H9 (cell line): ENCODE measurements around the gene LYRM2. TPM values are rescaled to one million over a fixed set of nuclear protein-coding genes. Genes with fewer than 3 reads are reported as not detected.
A peak's percentile ranks its signal among the peaks of the same experiment; 100 is the strongest.

Experiments used
- DNase-seq: peaks from one replicate; pipeline ENCODE4 v3.0.0-alpha.2; 2017
- H2AFZ ChIP-seq: one replicate; pipeline ENCODE4 v1.6.1; 2013; ENCODE audit warnings: mild to moderate bottlenecking, low read length, control low read depth, moderate library complexity
- H2AK5ac ChIP-seq: 2 replicates; pipeline ENCODE4 v1.6.1; 2013; ENCODE audit warnings: low read length, control low read depth, mixed read lengths; ENCODE audit not compliant: insufficient read length
- H2BK120ac ChIP-seq: one replicate; pipeline ENCODE4 v1.6.1; 2013; ENCODE audit warnings: low read depth, mild to moderate bottlenecking, low read length, control low read depth, inconsistent platforms; ENCODE audit not compliant: poor library complexity, severe bottlenecking
- H2BK12ac ChIP-seq: 2 replicates; pipeline ENCODE4 v1.6.1; 2013; ENCODE audit warnings: low read length, control low read depth, mixed read lengths, low read depth; ENCODE audit not compliant: insufficient read length
- H2BK15ac ChIP-seq: 2 replicates; pipeline ENCODE4 v1.6.1; 2013; ENCODE audit warnings: low read depth, low read length, control low read depth
- H2BK20ac ChIP-seq: one replicate; pipeline ENCODE4 v1.6.1; 2013; ENCODE audit warnings: low read depth, mild to moderate bottlenecking, low read length, control low read depth, inconsistent platforms; ENCODE audit not compliant: poor library complexity, severe bottlenecking
- H2BK5ac ChIP-seq: 2 replicates; pipeline ENCODE4 v1.6.1; 2013; ENCODE audit warnings: low read length, control low read depth, mixed read lengths; ENCODE audit not compliant: insufficient read length
- H3K14ac ChIP-seq: 2 replicates; pipeline ENCODE4 v1.6.1; 2013; ENCODE audit warnings: low read length, control low read depth; ENCODE audit not compliant: insufficient read depth
- H3K18ac ChIP-seq: 2 replicates; pipeline ENCODE4 v1.6.1; 2013; ENCODE audit warnings: low read depth, mild to moderate bottlenecking, mixed read lengths, low read length, control low read depth; ENCODE audit not compliant: insufficient read length
- H3K23ac ChIP-seq: 2 replicates; pipeline ENCODE4 v1.6.1; 2013; ENCODE audit warnings: low read length, control low read depth, mixed read lengths, low read depth; ENCODE audit not compliant: insufficient read length
- H3K23me2 ChIP-seq: 2 replicates; pipeline ENCODE4 v1.6.1; 2013; ENCODE audit warnings: low read depth, mild to moderate bottlenecking, mixed read lengths, low read length, control low read depth; ENCODE audit not compliant: insufficient read length, poor library complexity, severe bottlenecking
- H3K27ac ChIP-seq: 2 replicates; pipeline ENCODE4 v1.5.1; 2013; ENCODE audit warnings: low read length, control low read depth, mixed read lengths, low read depth; ENCODE audit not compliant: insufficient read length
- H3K27me3 ChIP-seq: 2 replicates; pipeline ENCODE4 v1.6.1; 2013; ENCODE audit warnings: low read length, control low read depth, inconsistent platforms; ENCODE audit not compliant: insufficient read depth
- H3K4ac ChIP-seq: 2 replicates; pipeline ENCODE4 v1.6.1; 2013; ENCODE audit warnings: low read depth, mild to moderate bottlenecking, control low read depth, inconsistent platforms, low read length, moderate library complexity
- H3K4me1 ChIP-seq: 2 replicates; pipeline ENCODE4 v1.6.1; 2013; ENCODE audit warnings: low read length, control low read depth, inconsistent platforms; ENCODE audit not compliant: insufficient read depth
- H3K4me2 ChIP-seq: 2 replicates; pipeline ENCODE4 v1.6.1; 2013; ENCODE audit warnings: low read length, control low read depth, mixed read lengths; ENCODE audit not compliant: insufficient read length, insufficient read depth
- H3K56ac ChIP-seq: 2 replicates; pipeline ENCODE4 v1.6.1; 2013; ENCODE audit warnings: low read depth, mild to moderate bottlenecking, mixed read lengths, low read length, control low read depth; ENCODE audit not compliant: insufficient read length
- H3K79me1 ChIP-seq: 2 replicates; pipeline ENCODE4 v1.6.1; 2013; ENCODE audit warnings: low read depth, mild to moderate bottlenecking, moderate library complexity, low read length, control low read depth, inconsistent platforms; ENCODE audit not compliant: insufficient read depth, poor library complexity, severe bottlenecking
- H3K79me2 ChIP-seq: 2 replicates; pipeline ENCODE4 v1.6.1; 2013; ENCODE audit warnings: low read length, control low read depth, inconsistent platforms; ENCODE audit not compliant: insufficient read depth
- H3K9ac ChIP-seq: 2 replicates; pipeline ENCODE4 v1.6.1; 2013; ENCODE audit warnings: low read length, control low read depth, mixed read lengths; ENCODE audit not compliant: insufficient read length; ENCODE audit errors: extremely low read depth
- H3K9me3 ChIP-seq: one replicate; pipeline ENCODE4 v1.6.1; 2013; ENCODE audit warnings: low read depth, low read length, inconsistent platforms; ENCODE audit not compliant: control insufficient read depth
- H3T11ph ChIP-seq: one replicate; pipeline ENCODE4 v1.6.1; 2013; ENCODE audit warnings: mild to moderate bottlenecking, low read length, control low read depth, inconsistent platforms
- H4K20me1 ChIP-seq: one replicate; pipeline ENCODE4 v1.6.1; 2013; ENCODE audit not compliant: control insufficient read depth, insufficient read length, insufficient read depth
- H4K5ac ChIP-seq: 2 replicates; pipeline ENCODE4 v1.6.1; 2013; ENCODE audit warnings: low read depth, mild to moderate bottlenecking, mixed read lengths, low read length, control low read depth; ENCODE audit not compliant: insufficient read length
- H4K8ac ChIP-seq: replicated peaks from 2 replicates; pipeline ENCODE4 v1.6.1; 2013; ENCODE audit warnings: low read length, control low read depth, mixed read lengths, low read depth; ENCODE audit not compliant: insufficient read length
- H4K91ac ChIP-seq: 2 replicates; pipeline ENCODE4 v1.6.1; 2013; ENCODE audit warnings: low read depth, mild to moderate bottlenecking, moderate library complexity, mixed read lengths, low read length, control low read depth; ENCODE audit not compliant: insufficient read length
- H3K27ac Mint-ChIP-seq, 3 experiments: 2 replicates in 2 of 3; 3 replicates in 1 of 3; pipeline ENCODE4 v1.8.0; 2020 to 2021; ENCODE audit warnings: mixed read lengths in 3 of 3, mild to moderate bottlenecking in 1 of 3, moderate library complexity in 1 of 3
- H3K27me3 Mint-ChIP-seq: 2 replicates; pipeline ENCODE4 v1.8.0; 2021; ENCODE audit warnings: low read depth, mild to moderate bottlenecking, moderate library complexity, mixed read lengths
- H3K36me3 Mint-ChIP-seq, 3 experiments: 2 replicates in 2 of 3; 3 replicates in 1 of 3; pipeline ENCODE4 v1.8.0; 2020 to 2021; ENCODE audit warnings: low read depth in 3 of 3, mixed read lengths in 3 of 3; ENCODE audit not compliant: insufficient read depth in 1 of 3
- H3K4me1 Mint-ChIP-seq, 2 experiments: 2 replicates each; pipeline ENCODE4 v1.8.0; 2020; ENCODE audit warnings: mixed read lengths in 2 of 2
- H3K4me3 Mint-ChIP-seq, 2 experiments: 2 replicates in 1 of 2; 3 replicates in 1 of 2; pipeline ENCODE4 v1.8.0; 2020 to 2021; ENCODE audit warnings: mild to moderate bottlenecking in 2 of 2, mixed read lengths in 2 of 2, moderate library complexity in 1 of 2
- H3K9me3 Mint-ChIP-seq, 2 experiments: 2 replicates in 1 of 2; 3 replicates in 1 of 2; pipeline ENCODE4 v1.8.0; 2020; ENCODE audit warnings: mild to moderate bottlenecking in 2 of 2, mixed read lengths in 2 of 2, moderate library complexity in 1 of 2
- WGBS: extraction: QIAGEN DNeasy Blood & Tissue Kit; methylation state at CpG from one replicate; pipeline ENCODE4 v1.1.7; 2013; ENCODE audit warnings: missing lambda C conversion rate, low lambda C conversion rate, mixed read lengths; ENCODE audit not compliant: insufficient read length; ENCODE audit errors: extremely low coverage; 5-methylcytosine and 5-hydroxymethylcytosine counted together
- total RNA-seq: library from RNA; stranded (reverse); gene quantifications from 2 replicates; pipeline ENCODE4 v1.2.1, GENCODE V29; 2021
- TF ChIP-seq, protein P1 (sequence below): fragments of 200-600 bp; sonication (generic); conservative IDR thresholded peaks from 3 replicates; pipeline ENCODE4 v1.8.0; 2021; ENCODE audit warnings: antibody characterized with exemption, mild to moderate bottlenecking

LYRM2 gene
- total RNA-seq, 1 experiment from 2014 or later, result 29.8 TPM

DNA sequence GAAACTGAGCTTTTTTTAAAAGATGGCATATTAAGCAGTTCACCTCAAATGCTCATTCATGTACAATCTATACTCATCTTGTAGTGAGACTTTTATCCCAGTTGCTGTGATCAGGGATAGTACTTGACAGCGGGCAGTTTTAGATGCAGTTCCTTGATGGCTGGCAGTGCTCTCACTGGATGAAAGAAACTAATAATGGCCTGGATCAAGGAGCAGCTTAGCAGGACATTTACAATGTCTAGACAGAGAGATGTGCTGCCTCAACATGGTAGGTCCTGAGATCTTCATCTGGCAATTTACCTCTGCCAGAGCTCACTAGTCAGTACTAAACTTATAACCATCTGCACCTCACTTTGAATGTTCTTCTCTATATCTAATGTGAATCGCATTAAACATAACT lies 46.8 kb upstream of the LYRM2 start:
- TF ChIP-seq, protein P1, sequence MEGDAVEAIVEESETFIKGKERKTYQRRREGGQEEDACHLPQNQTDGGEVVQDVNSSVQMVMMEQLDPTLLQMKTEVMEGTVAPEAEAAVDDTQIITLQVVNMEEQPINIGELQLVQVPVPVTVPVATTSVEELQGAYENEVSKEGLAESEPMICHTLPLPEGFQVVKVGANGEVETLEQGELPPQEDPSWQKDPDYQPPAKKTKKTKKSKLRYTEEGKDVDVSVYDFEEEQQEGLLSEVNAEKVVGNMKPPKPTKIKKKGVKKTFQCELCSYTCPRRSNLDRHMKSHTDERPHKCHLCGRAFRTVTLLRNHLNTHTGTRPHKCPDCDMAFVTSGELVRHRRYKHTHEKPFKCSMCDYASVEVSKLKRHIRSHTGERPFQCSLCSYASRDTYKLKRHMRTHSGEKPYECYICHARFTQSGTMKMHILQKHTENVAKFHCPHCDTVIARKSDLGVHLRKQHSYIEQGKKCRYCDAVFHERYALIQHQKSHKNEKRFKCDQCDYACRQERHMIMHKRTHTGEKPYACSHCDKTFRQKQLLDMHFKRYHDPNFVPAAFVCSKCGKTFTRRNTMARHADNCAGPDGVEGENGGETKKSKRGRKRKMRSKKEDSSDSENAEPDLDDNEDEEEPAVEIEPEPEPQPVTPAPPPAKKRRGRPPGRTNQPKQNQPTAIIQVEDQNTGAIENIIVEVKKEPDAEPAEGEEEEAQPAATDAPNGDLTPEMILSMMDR, result no peak
- Mint-ChIP-seq H3K4me3 (no peak overlapping the region), H3K4me1 (peaks cover 29 to 32% of the 10 kb centered on the region in 2 experiments), H3K27me3 (no peaks in the 10 kb centered on the region), H3K9me3 (no peaks in the 10 kb centered on the region), H3K27ac (peak overlapping the region in 2 of 3 experiments; percentile 33 to 93; a peak in 4 of 7 replicates), H3K36me3 (peaks cover 78 to 98% (median 81%) of the 10 kb centered on the region in 3 experiments; a peak in 6 of 7 replicates)
- Histone ChIP-seq H4K8ac (no peak overlapping the region), H3K4me1 (peaks cover 3% of the 10 kb centered on the region; the same call in 1 of the 2 replicates), H3K14ac (no peak overlapping the region), H3K56ac (no peak overlapping the region), H2BK12ac (no peak overlapping the region), H3K9ac (no peak overlapping the region), H2AFZ (no peak overlapping the region), H4K20me1 (no peaks in the 10 kb centered on the region), H3K27me3 (no peaks in the 10 kb centered on the region), H3K9me3 (no peaks in the 10 kb centered on the region), H3K18ac (no peak overlapping the region), H3K23ac (no peak overlapping the region), H2BK5ac (no peak overlapping the region), H2BK15ac (no peak overlapping the region), H3K23me2 (no peaks in the 10 kb centered on the region), H2BK120ac (no peak overlapping the region), H3K27ac (no peak overlapping the region), H4K91ac (no peak overlapping the region), H3K79me1 (no peaks in the 10 kb centered on the region), H2BK20ac (no peak overlapping the region), H4K5ac (no peak overlapping the region), H3T11ph (no peak overlapping the region), H2AK5ac (no peak overlapping the region), H3K4ac (no peak overlapping the region), H3K79me2 (no peaks in the 10 kb centered on the region), H3K4me2 (no peak overlapping the region)
- no CpG with 5 or more reads among the region's 2 CpGs for WGBS
- DNase-seq, result no peak
